Activated CD8-positive, alpha-beta memory T cell treated with anti-CD3 and anti-CD28 coated beads for 1 hour (primary cell): ENCODE measurements around the gene ZNF205.
"Not testable (repeated sequence)": the region's sequence is repeated elsewhere in the genome, so short reads cannot be mapped to it uniquely, and the experiment has no call there.

Experiments used
- DNase-seq, 2 donors: peaks; one replicate each; pipeline ENCODE4 v3.0.0-alpha.2; 2020; ENCODE audit warnings: low read depth in 1 of 2; ENCODE audit errors: extremely low read depth in 1 of 2

ZNF205 gene

GRCh38 chr16:3129137-3130131 lies 17.0 kb downstream of the ZNF205 start:
- peak; percentile 52 to 65 for DNase-seq

GRCh38 chr16:3131755-3132377 lies 19.5 kb downstream of the ZNF205 start:
- DNase-seq: no peak

- DNase-seq: no peak
Observed at GRCh38 chr16:3133844-3134243, 21.5 kb downstream of the ZNF205 start.

GRCh38 chr16:3134338-3135125 lies 22.1 kb downstream of the ZNF205 start, which contains the start of gene ZNF213:
TSS of gene ZNF213 (plus strand) at chr16:3135029. CDS start at chr16:3137281, 2,252 bp downstream.
- peak; percentile 77 to 82 for DNase-seq

GRCh38 chr16:3135126-3135715 lies 22.8 kb downstream of the ZNF205 start:
- no peak for DNase-seq

- no peak for DNase-seq
Observed at GRCh38 chr16:3137267-3137666, 24.9 kb downstream of the ZNF205 start.

GRCh38 chr16:3138342-3138741 lies 26.0 kb downstream of the ZNF205 start:
- DNase-seq: no peak

- DNase-seq: no peak
Observed at GRCh38 chr16:3138823-3139426, 26.5 kb downstream of the ZNF205 start.

GRCh38 chr16:3139561-3139960 lies 27.2 kb downstream of the ZNF205 start:
- not testable (repeated sequence) for DNase-seq

GRCh38 chr16:3140603-3141427 lies 28.4 kb downstream of the ZNF205 start:
- no peak for DNase-seq

- no peak for DNase-seq
Observed at GRCh38 chr16:3141781-3142311, 29.5 kb downstream of the ZNF205 start.

- no peak for DNase-seq
Observed at GRCh38 chr16:3142327-3142726, 29.9 kb downstream of the ZNF205 start.

GRCh38 chr16:3142770-3143169 lies 30.4 kb downstream of the ZNF205 start:
- no peak for DNase-seq

GRCh38 chr16:3143189-3143588 lies 30.8 kb downstream of the ZNF205 start:
- DNase-seq: no peak

- no peak for DNase-seq
Observed at GRCh38 chr16:3143598-3144320, 31.4 kb downstream of the ZNF205 start.

- no peak for DNase-seq
Observed at GRCh38 chr16:3144321-3144983, 32.1 kb downstream of the ZNF205 start.

GRCh38 chr16:3145151-3145550 lies 32.8 kb downstream of the ZNF205 start:
- no peak for DNase-seq

GRCh38 chr16:3145660-3146059 lies 33.3 kb downstream of the ZNF205 start:
- no peak for DNase-seq
